Activated CD4-positive, alpha-beta T cell treated with anti-CD3 and anti-CD28 coated beads, Interleukin-2, amount 50 U/mL, for 1 hour (primary cell): ENCODE data around the gene AP3S2.
"Not testable (repeated sequence)": the region's sequence is repeated elsewhere in the genome, so short reads cannot be mapped to it uniquely, and the experiment has no call there.

Experiments used
- DNase-seq: peaks from one replicate; pipeline ENCODE4 v3.0.0-alpha.2; 2020

The AP3S2 gene

DNA sequence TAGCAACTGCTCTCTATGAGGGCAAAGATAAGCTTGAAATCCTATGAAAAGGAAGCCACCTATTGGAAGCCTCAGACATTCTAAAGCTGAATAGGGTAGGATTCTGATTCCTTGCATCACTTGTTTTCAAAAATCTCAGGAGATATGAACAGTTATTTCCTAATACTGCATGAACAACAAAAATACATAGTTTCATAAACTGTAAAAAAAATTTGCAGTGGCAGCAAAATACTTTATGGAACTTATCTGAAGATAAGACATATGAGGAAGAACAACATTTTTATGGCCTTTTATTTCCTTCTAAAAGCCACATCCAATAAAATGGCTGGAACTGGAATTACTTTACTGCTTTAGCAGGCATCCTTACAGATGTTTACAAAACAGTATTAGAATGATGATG, 29.9 kb downstream of the AP3S2 start:
- no peak for DNase-seq

DNA sequence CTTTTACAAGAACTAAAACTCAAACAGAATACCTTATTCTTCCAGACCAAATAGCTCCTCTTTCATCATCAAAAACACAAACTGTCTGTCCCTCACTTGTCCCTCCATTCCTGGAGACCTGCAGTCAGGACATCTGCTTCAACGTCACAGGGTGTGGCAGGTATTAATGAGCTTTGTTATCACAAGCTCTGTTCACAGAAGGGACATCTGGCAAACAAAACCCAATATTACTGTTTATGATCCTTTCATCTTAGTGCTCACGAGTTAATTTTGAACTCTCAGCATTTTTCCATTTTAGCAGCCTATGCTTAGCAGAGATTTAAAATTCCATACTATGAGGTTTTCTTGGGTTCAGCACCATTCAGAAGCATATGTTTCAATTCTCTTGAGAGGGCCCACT, 32.9 kb downstream of the AP3S2 start:
- DNase-seq = no peak

DNA sequence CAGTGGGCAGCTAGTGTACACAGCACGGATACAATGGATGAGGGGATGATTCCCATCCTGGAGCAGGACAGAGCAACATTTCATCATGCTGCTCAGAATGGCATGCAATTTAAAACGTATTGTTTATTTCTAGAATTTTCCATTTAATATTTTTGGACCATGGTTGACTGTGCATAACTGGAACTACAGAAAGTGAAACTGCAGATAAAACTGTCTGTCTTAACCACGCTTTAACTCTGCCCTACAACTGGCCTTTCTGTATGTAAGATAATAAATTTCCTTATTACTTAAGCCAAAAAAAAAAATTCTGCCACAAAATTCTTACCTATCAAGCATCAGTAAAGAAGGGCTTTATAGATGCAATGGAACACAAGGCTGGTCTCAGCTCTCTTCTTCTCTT, 33.4 kb downstream of the AP3S2 start:
- DNase-seq = no peak

DNA sequence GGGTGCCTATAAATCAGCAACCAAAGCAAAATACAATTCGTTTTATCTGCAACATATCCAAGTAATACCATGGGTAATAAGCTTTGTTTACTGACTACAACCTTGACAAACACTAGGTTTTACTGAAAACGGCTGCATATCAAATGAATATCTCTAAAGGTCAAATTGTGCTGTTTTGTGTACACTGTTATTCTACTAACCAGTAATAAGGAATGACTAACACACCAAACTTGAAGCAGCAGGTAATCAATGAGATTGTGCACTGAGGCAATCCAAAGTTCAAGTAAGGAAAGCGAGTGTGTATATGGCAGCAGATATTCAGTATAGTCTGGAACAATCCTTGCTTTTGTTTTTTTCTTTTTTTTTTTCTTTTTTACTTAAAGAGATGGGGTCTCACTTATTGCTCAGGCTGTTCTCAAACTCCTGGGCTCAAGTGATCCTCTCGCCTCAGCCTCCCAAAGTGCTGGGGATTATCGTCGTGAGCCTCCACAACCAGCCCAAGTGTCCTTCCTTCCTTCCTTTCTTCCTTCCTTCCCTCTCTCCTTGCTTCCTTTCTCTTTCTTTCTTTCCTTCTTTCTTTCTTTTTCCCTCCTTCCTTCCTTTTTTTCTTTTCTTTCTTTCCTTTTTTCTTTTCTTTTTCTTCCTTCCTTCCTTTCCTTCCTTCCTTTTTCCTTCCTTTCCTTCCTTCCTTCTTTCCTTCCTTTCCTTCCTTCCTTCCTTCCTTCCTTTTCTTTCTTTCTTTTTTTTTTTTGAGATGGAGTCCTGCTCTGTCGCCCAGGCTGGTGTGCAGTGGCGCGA, 34.9 kb downstream of the AP3S2 start:
- no peak for DNase-seq

DNA sequence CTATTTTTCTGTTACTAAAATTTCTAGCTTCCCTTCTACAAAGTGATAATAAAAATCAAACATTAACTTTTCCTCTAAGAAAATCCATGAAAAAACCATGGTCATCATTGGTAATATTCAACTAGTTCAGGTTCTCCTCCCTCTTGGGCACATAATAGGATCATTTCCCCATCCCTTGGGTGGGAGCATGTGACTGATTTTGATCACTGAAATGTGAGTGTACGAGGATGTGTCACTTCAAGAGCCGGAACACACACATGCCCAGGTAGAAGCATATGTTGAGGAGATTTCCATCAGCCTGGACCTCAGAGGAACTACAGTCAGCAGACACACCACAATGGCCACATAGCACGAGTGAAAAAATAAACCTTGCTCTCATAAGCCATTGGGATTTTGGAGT, 36.1 kb downstream of the AP3S2 start:
- no peak for DNase-seq

DNA sequence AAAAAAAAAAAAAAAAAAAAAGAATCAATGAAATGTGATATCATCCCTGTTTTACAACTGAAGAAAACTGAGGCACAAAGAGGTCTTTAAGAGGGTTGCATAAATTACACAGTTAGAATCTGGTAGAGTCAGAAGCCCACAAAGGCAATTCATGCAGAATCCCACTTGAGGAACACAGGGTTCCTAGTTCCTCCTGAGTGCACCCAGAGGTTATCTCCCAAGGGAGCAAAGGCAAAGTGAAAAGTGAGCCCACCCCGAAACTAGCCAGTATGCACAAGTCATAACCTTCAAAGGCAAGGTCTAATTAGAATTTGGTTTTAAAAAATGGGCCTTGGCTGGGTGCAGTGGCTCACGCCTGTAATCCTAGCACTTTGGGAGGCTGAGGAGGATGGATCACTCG, 37.8 kb downstream of the AP3S2 start:
- DNase-seq = no peak

DNA sequence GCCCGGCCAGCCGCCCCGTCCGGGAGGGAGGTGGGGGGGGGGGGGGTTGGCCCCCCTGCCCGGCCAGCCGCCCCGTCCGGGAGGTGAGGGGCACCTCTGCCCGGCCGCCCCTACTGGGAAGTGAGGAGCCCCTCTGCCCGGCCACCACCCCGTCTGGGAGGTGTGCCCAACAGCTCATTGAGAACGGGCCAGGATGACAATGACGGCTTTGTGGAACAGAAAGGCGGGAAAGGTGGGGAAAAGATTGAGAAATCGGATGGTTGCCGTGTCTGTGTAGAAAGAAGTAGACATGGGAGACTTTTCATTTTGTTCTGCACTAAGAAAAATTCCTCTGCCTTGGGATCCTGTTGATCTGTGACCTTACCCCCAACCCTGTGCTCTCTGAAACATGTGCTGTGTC, 38.9 kb downstream of the AP3S2 start:
- DNase-seq = not testable (repeated sequence)

DNA sequence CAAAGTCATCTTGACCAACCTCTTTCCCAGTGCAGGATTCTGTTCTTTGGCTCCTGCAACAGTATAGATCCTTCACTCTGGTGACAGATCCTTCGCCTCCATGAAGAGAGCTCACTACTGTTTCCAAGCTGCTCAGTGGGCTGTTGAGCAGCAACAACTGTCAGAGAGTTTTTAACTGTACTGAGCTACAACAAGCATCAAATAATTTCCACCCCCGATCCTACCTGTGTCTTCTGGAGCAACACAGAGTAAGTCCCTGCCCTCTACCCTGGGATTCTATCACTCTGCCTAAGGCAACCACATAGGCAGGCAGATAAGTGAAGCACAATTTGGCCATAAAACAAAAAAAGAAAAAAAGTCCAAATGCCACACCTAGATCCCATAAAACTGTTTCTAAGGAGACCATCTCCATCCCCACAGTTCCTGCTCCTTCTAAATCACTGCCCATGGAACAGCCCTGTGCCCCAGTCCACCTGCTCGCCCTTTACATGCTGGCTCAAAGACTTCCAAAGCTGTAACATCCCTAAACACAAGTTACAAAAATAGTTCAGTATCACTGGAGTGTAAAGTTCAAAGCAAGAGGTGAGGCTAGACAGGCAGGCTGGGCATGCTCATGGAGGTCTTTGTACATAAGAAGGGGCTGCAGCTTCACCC, 41.3 kb downstream of the AP3S2 start:
- no peak for DNase-seq

DNA sequence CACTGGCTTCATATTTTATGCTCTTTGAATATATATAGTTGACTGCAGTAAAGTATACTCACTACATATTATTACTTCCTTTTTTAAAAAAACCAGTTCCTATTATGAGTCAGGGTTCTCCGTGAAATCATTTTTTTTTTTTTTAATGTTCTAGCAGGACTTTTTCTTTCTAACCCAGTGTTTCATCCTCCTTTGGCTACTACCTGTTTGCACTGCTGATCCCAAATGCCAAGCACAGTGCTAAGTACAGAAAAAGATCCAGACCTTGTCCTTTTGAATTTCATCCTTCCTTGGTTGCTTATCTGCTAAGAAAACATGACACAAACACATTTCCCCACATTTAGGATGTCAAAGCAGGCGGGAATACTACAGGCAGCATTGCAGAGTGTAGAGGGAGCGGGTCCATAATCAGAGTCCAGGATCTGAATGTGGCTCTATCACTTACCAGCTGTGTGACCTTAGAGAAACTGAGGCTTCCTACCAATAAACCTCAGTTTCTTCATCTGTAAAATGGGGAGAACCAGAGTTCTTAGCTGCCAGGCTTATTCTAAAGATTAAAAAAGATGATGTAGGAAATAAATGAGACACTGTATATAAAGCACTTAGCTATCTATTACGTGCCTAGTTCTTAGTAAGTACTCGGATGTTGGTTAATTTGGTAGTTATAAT, 42.0 kb downstream of the AP3S2 start:
- no peak for DNase-seq

DNA sequence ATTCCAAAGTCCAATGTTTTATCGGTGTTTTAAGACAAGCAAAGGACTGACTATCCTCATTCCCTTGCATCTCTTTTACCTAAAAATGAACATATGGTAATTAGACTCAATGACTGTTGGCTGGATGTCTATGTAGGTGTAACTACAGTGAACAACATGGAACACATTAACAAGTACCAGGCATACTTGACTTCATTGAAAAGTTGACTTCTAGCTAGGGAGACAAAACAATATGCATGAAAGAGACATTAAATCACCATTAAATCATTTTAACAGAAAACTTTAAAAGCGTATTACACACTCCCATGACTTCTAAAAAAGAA, 44.9 kb downstream of the AP3S2 start:
- no peak for DNase-seq

DNA sequence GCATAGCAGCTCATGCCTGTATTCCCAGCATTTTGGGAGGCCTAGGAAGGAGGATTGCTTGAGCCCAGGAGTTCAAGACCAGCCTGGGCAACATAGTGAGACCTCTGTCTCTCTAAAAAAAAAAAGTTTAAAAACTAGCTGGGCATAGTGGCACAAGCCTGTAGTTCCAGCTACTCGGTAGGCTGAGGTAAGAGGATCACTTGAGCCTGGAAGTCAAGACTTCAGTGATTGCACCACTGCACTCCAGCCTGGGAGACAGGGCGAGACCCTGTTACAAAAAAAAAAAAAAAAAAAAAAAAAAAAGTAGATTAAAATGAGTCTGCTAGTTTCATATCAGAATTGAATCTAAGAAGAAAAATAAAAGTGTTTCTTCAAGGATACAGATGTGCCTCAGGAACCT, 46.7 kb downstream of the AP3S2 start:
- no peak for DNase-seq

DNA sequence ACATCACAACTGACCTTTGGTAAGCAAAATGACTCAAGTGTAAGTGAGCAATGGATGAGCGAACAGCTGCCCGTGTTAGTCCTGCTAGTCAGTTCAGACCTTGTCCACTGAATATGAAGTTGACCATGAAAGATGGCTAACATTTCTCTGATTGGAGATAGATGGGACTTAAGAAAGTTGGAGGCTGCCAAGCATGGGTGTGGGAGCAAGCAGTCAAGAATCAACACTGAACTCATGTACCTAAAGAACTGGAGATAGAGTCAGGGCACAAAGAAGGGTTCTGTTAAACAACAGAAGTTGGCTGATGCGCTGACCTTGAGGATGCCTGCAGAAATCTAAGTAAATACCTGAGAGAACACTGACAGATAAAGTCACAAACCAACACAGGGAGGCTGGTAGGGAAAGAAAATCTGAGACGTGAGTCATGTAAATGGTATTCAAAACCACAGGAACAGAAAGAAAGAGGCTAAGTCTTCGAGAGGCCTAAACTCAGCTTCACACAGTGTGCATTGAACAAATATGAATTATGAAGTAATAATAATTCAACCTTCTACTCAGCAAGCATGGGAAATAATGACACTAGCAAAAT, 48.4 kb downstream of the AP3S2 start:
- DNase-seq = no peak

DNA sequence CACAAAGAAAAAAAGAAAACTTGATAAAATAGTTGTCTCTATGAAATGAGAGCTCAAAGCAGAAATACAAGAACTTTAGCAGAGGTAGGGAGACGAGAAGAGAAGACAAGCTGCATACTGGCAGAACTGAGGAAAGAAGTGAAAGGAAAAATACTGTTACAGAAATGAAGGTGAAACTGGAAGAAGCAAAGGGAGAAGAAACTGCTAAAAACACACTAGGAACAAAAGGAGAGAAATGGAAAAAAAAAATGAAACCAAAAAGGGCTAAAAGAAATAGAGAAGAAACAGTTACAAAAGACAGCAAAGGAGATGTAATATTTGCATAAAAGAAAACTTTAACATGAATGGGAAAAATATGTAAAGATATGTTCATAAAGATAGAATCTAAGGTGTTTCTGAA, 51.8 kb downstream of the AP3S2 start:
- DNase-seq = no peak

DNA sequence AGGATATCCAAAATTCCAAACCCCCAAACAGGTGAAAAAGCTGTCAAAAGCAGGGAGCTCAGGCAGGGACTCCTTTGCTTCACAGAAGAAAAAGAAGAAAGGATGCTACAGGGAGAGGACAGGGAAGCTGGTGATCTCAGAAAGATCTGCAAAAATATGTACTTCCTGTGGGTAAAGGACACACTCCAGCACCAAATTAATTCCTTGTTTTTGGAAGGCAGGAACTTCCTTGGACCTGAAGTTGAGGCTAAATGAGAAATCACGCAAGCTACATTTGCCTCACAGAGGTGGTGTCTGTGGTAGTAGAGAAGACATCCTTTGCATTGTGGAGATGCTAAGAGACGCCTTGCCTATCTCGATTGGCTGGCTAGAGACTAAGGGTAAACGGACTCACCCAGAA, 52.5 kb downstream of the AP3S2 start:
- DNase-seq = no peak

DNA sequence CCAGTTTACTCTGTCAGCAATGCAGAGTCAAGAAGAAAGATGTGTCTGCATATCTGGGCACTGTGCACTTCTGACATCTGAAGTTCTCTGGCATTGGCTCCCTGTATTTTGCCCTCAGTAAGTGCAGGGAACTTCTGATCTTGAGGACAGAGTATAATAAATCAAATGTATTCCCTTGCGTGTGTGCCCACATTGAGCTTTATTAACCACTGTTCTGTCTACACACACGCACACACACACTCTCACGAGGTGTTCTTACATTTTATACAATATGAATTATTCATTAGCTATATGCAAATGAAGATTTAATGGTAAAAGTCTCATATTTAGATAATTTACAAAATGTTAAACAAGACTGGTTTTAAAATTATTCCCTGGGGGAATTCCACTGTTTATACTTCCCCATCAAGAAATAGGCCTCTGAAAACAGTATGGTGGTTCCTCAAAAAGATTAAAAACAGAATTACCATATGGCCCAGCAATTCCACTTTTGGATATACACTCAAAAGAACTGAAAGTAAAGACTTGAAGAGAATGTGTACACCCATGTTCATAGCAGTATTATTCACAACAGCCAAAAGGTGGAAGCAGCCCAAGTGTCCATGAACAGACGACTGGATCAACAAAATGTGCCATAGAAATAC, 54.5 kb downstream of the AP3S2 start:
- no peak for DNase-seq

DNA sequence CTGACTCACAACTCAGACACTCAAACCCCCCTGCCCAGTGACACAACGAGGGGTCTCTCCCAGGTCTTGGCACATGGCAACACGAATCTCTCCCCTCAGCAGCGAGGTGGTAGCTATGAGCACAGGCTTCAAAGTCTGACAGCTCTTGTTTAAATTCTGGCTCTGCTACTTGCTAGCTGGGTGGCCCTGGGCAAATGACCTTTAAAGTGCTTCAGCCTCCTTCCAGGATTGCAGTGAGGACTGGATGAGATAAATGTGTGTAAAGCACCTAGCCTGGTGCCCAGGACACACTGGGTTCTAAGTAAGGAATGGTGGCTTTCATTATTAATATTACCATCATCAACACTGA, 56.0 kb downstream of the AP3S2 start:
- no peak for DNase-seq

DNA sequence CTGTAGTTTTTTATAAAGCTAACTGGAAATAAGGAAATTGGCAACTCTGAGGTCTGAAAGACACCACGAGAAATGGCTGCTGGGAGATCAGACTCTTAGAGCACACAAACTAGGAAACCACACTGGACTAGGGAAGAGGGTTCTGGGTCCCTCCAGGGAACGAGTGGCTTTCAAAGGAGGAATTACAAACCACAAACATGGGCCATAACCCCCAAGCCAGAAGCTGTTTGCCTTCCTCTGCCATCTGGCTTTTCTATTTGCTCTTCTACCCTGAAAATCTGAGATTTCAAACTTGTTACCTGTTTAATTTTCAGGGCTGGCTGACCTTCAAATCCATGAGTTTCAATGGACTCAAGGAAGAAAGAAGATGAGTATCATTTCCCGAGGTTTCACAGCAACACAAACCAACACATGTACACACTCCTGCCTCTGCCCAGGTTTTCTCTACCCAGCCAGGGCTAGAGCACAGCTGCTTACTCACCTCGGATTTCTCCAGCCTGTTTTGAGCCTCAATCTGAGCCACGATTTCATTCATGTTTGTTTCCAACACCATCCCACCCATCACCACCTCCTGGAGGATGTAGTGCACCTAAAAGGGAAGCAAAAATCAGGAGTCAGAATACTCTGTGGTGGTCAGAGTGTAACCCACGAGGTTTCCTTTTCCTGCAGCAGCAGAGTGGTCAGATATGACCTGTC, 56.5 kb downstream of the AP3S2 start:
- no peak for DNase-seq

DNA sequence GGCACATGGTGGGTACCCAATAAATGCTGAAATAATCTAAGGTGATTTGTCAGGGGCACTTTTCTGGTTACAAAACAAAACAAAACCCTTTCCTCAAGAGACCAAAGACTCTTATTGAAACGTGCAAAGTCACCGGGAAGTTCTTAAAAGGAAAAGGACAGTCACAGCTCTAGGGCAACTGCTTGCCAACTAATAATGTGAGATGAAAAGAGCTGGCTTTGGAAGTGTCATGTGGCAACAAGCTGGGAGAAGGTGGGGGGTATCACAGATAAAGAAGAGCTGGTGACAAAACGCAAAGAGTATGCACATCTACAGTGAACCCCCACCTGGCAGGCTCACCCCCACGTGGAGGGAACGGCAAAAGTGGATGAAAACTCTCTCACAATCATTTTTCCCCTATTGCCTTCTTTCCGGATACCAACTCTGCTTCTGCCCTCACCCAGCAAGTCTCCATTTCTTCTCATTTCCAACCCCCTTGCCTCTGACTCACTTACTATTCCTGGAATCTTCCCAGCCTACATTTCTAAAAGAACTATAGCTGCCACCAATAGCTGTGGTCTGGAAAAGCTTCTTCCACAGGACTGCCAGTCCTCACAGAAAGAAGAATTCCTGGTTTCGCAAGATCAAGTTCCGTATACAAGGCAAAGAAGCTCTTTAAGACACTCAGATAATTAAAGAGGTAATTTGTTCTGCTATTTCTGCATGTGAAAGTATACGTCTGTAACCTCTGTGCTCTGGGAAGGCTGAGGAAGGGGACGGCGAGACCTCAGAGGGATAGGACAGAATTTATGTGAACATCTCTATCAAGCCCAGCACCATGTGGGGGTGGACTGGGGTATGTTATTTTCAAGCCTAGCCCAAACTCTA, 57.3 kb downstream of the AP3S2 start:
- DNase-seq = no peak

DNA sequence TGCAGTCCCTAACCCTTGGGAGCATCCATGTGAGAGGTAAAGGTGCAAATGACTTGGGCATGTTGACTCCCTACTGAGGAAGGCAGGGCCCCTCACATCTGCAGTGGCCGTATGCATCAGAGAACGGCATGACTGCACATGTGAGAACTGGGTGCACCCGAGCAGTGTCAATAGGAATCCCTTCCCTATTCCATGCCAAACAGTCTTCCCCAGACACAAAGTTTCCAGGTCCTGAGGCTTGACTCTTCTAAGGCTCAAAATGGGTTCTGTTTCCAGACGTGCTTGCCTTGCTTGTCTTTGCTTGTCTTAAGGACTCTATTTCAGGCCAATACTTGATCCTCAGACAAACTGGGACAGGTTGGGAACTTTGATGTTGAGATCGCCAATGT, 58.6 kb downstream of the AP3S2 start:
- no peak for DNase-seq

DNA sequence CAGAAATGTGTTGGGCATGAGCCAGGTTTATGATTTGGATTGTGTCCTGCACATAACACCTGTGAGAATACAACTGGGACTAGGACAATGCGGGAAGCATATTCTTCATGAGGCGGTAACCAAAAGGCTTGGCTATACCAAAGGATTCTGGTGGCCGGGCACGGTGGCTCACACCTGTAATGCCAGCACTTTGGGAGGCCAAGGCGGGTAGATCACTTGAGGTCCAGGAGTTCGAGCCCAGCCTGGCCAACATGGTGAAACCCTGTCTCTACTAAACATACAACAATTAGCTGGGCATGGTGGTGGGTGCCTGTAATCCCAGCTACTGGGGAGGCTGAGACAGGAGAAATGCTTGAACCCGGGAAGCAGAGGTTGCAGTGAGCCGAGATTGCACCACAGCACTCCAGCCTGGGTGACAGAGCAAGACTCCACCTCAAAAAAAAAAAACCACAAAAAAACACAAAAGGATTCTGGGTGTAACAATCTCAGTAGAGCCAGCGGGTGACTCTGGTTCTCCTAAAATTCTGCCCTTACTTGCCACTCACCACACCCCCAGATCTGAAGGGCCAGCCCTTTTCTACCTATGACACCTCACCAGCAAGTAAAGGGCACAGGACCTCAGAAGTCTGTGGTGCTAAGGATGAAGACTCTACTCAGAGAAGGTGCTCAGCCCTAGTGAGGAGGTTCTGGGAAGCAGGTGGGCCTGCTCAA, 59.2 kb downstream of the AP3S2 start:
- DNase-seq = not testable (repeated sequence)

DNA sequence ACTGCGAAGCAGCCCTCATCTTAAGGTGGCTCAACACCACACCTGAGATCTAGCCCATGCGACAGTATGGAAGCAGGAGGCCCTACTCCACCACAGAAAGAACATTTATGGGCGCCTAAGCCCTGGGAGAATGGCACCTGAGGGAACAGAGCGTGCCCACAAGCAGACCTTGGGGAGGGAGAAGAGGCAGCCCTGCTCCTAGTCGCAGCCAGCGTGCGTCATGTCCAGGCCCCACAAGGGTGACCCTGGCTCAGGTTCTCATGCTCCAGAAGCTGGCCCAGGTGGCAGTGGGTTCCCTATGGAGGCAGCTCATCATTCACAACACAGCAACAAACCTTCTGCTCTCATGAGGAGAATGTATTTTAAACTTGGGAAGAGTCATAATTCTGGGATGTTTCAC, 59.8 kb downstream of the AP3S2 start:
- DNase-seq = no peak
